SK-N-SH treated with all-trans-retinoic acid at 6 μM for 48 hours (cell line): ENCODE data around the gene MAGEB18.

Source experiments
- ATAC-seq: fragments of 200-7000 bp; cut with Tn5 transposase; 3 replicates; pipeline ENCODE4 v1.9.1; 2020; ENCODE audit warnings: mild to moderate bottlenecking, moderate library complexity
- ARNTL ChIP-seq: fragments of 450-650 bp; formaldehyde crosslinking; IDR thresholded peaks from 2 replicates; pipeline ENCODE4 v1.5.0; 2020; ENCODE audit warnings: low read depth, mild to moderate bottlenecking, moderate library complexity, borderline replicate concordance
- BACH2 ChIP-seq: fragments of 250-450 bp; sonication (Bioruptor Pico); IDR thresholded peaks from 2 replicates; pipeline ENCODE4 v1.9.0; 2021; ENCODE audit warnings: mild to moderate bottlenecking, borderline replicate concordance
- CREB5 ChIP-seq: fragments of 250-450 bp; sonication (Bioruptor Pico); IDR thresholded peaks from 2 replicates; pipeline ENCODE4 v1.5.1; 2020; ENCODE audit warnings: low read depth, mild to moderate bottlenecking, moderate library complexity
- CSDC2 ChIP-seq: fragments of 250-450 bp; sonication (Bioruptor Pico); IDR thresholded peaks from 2 replicates; pipeline ENCODE4 v1.5.0; 2020; ENCODE audit warnings: mild to moderate bottlenecking, moderate library complexity
- CSRNP3 ChIP-seq: fragments of 250-450 bp; sonication (Bioruptor Pico); IDR thresholded peaks from 2 replicates; pipeline ENCODE4 v1.5.1; 2021; ENCODE audit warnings: mild to moderate bottlenecking, moderate library complexity
- ESRRG ChIP-seq: fragments of 250-450 bp; sonication (Bioruptor Pico); IDR thresholded peaks from 2 replicates; pipeline ENCODE4 v1.6.1; 2021; ENCODE audit warnings: mild to moderate bottlenecking
- GLIS3 ChIP-seq: fragments of 250-450 bp; sonication (Bioruptor Pico); IDR thresholded peaks from 2 replicates; pipeline ENCODE4 v1.5.0; 2020; ENCODE audit warnings: mild to moderate bottlenecking, moderate library complexity
- ISL1 ChIP-seq: fragments of 250-450 bp; sonication (Bioruptor Pico); IDR thresholded peaks from 2 replicates; pipeline ENCODE4 v2.1.2; 2022; ENCODE audit warnings: mild to moderate bottlenecking, moderate library complexity
- OSR1 ChIP-seq: fragments of 250-450 bp; sonication (Bioruptor Pico); IDR thresholded peaks from 2 replicates; pipeline ENCODE4 v1.8.0; 2022; ENCODE audit warnings: moderate library complexity, mild to moderate bottlenecking, inconsistent platforms
- PATZ1 ChIP-seq: fragments of 250-450 bp; sonication (Bioruptor Pico); IDR thresholded peaks from 2 replicates; pipeline ENCODE4 v1.8.0; 2020; ENCODE audit warnings: mild to moderate bottlenecking, moderate library complexity, borderline replicate concordance
- POU6F1 ChIP-seq: fragments of 250-450 bp; sonication (Bioruptor Pico); IDR thresholded peaks from 2 replicates; pipeline ENCODE4 v1.8.0; 2021; ENCODE audit warnings: low read depth, mild to moderate bottlenecking, moderate library complexity, borderline replicate concordance
- PPARA ChIP-seq: fragments of 250-450 bp; sonication (Bioruptor Pico); IDR thresholded peaks from 2 replicates; pipeline ENCODE4 v1.5.0; 2020; ENCODE audit warnings: mild to moderate bottlenecking, borderline replicate concordance
- RARB ChIP-seq: fragments of 250-450 bp; sonication (Bioruptor Pico); IDR thresholded peaks from 2 replicates; pipeline ENCODE4 v1.8.0; 2021; ENCODE audit warnings: mild to moderate bottlenecking, moderate library complexity
- SNAI2 ChIP-seq: fragments of 250-450 bp; sonication (Bioruptor Pico); IDR thresholded peaks from 2 replicates; pipeline ENCODE4 v1.5.0; 2020; ENCODE audit warnings: mild to moderate bottlenecking, moderate library complexity
- TCF4 ChIP-seq: fragments of 250-450 bp; sonication (Bioruptor Pico); IDR thresholded peaks from 2 replicates; pipeline ENCODE4 v1.8.0; 2021; ENCODE audit warnings: mild to moderate bottlenecking, moderate library complexity, borderline replicate concordance
- TOX ChIP-seq: fragments of 250-450 bp; sonication (Bioruptor Pico); IDR thresholded peaks from 2 replicates; pipeline ENCODE4 v1.8.0; 2021; ENCODE audit warnings: mild to moderate bottlenecking, moderate library complexity, borderline replicate concordance
- TSHZ2 ChIP-seq: fragments of 250-450 bp; sonication (Bioruptor Pico); IDR thresholded peaks from 2 replicates; pipeline ENCODE4 v1.5.0; 2020; ENCODE audit warnings: mild to moderate bottlenecking, moderate library complexity
- ZC3H10 ChIP-seq: fragments of 250-450 bp; sonication (Bioruptor Pico); IDR thresholded peaks from 2 replicates; pipeline ENCODE4 v1.5.1; 2021; ENCODE audit warnings: mild to moderate bottlenecking, moderate library complexity
- ZFP3 ChIP-seq: fragments of 250-450 bp; sonication (Bioruptor Pico); IDR thresholded peaks from 2 replicates; pipeline ENCODE4 v1.5.0; 2020; ENCODE audit warnings: mild to moderate bottlenecking, moderate library complexity
- ZFP30 ChIP-seq: fragments of 450-650 bp; formaldehyde crosslinking; IDR thresholded peaks from 2 replicates; pipeline ENCODE4 v1.5.0; 2022; ENCODE audit warnings: mild to moderate bottlenecking, moderate library complexity
- ZNF565 ChIP-seq: fragments of 450-650 bp; formaldehyde crosslinking; conservative IDR thresholded peaks from 2 replicates; pipeline ENCODE4 v1.5.0; 2020; ENCODE audit warnings: low read depth, mild to moderate bottlenecking, moderate library complexity
- ZNF70 ChIP-seq: fragments of 450-650 bp; formaldehyde crosslinking; IDR thresholded peaks from 2 replicates; pipeline ENCODE4 v1.5.0; 2020; ENCODE audit warnings: mild to moderate bottlenecking, moderate library complexity
- ZNF8 ChIP-seq: fragments of 450-650 bp; formaldehyde crosslinking; IDR thresholded peaks from 2 replicates; pipeline ENCODE4 v1.5.0; 2020; ENCODE audit warnings: mild to moderate bottlenecking, moderate library complexity

The MAGEB18 gene

GRCh38 chrX:26138274-26138673 is at the start of gene MAGEB18:
Gene MAGEB18 (plus strand): TSS chrX:26138343. CDS start chrX:26138986, 643 bp downstream.
- TF ChIP-seq ZNF8 (CRISPR knock-in tag) (no peak), ZFP30 (CRISPR knock-in tag) (no peak), PATZ1 (CRISPR knock-in tag) (no peak), ISL1 (CRISPR knock-in tag) (no peak), ZNF70 (CRISPR knock-in tag) (no peak), CSRNP3 (CRISPR knock-in tag) (no peak), TSHZ2 (no peak), CREB5 (CRISPR knock-in tag) (no peak), GLIS3 (CRISPR knock-in tag) (no peak), SNAI2 (no peak), CSDC2 (CRISPR knock-in tag) (no peak), POU6F1 (CRISPR knock-in tag) (no peak), RARB (CRISPR knock-in tag) (no peak), ZFP3 (CRISPR knock-in tag) (no peak), PPARA (CRISPR knock-in tag) (no peak), ZC3H10 (CRISPR knock-in tag) (no peak), ARNTL (CRISPR knock-in tag) (no peak), TOX (no peak), BACH2 (no peak), TCF4 (CRISPR knock-in tag) (no peak)
- ATAC-seq, result no peak

- no peak for ATAC-seq
- no peak for TF ChIP-seq CREB5 (CRISPR knock-in tag)
- no peak for TF ChIP-seq TOX
- TF ChIP-seq ESRRG (CRISPR knock-in tag), result no peak
- no peak for TF ChIP-seq ISL1 (CRISPR knock-in tag)
Measured at GRCh38 chrX:26100421-26100920, 37.7 kb upstream of the MAGEB18 start.

GRCh38 chrX:26109142-26109541 is 29.0 kb upstream of the MAGEB18 start:
- no peak for TF ChIP-seq PATZ1 (CRISPR knock-in tag)
- no peak for TF ChIP-seq ZFP30 (CRISPR knock-in tag)
- TF ChIP-seq OSR1 (CRISPR knock-in tag), result no peak
- no peak for TF ChIP-seq ZNF565 (CRISPR knock-in tag)
- ATAC-seq, result no peak
